H1 (cell line): ENCODE results near the gene ZNF860. TPM values are rescaled to one million over a fixed set of nuclear protein-coding genes. Genes with fewer than 3 reads are reported as not detected.

Source experiments
- CTCF ChIA-PET: fragments of 300-600 bp; sonication (Branson Sonifier 250); formaldehyde crosslinking; loops from one replicate; lab custom pipeline; 2021; ENCODE audit not compliant: partially characterized antibody; lab: Charles Lee
- POLR2A ChIA-PET: fragments of 300-600 bp; sonication (Branson Sonifier 250); formaldehyde crosslinking; loops from one replicate; lab custom pipeline; 2021; ENCODE audit warnings: inconsistent platforms; ENCODE audit not compliant: partially characterized antibody; lab: Charles Lee
- DNase-seq, 2 experiments: peaks; one replicate each; pipeline versions ENCODE4 v3.0.0 to v3.0.0-alpha.2; 2010 to 2022; ENCODE audit warnings: low spot score in 2 of 2, low read depth in 1 of 2, mixed read lengths in 1 of 2
- FAIRE-seq: peaks from 2 replicates; lab custom pipeline; 2011; peaks lifted over from hg19 to GRCh38; lab: Jason Lieb, UNC
- H2AFZ ChIP-seq: 2 replicates; pipeline ENCODE4 v1.8.1; 2012; ENCODE audit warnings: low read length, inconsistent platforms
- H2AK5ac ChIP-seq: 2 replicates; pipeline ENCODE4 v1.6.1; 2013; ENCODE audit warnings: low read depth, low read length
- H2BK120ac ChIP-seq: replicated peaks from 2 replicates; pipeline ENCODE3; 2013; ENCODE audit warnings: low read depth, low read length, inconsistent platforms
- H2BK12ac ChIP-seq: 2 replicates; pipeline ENCODE4 v1.6.1; 2013; ENCODE audit warnings: low read depth, low read length
- H2BK15ac ChIP-seq: 2 replicates; pipeline ENCODE4 v1.6.1; 2013; ENCODE audit warnings: low read length
- H2BK20ac ChIP-seq: 2 replicates; pipeline ENCODE4 v1.6.1; 2013; ENCODE audit warnings: low read length
- H2BK5ac ChIP-seq: 2 replicates; pipeline ENCODE4 v1.6.1; 2013; ENCODE audit warnings: low read depth, low read length
- H3K14ac ChIP-seq: 2 replicates; pipeline ENCODE4 v1.6.1; 2013; ENCODE audit warnings: inconsistent platforms; ENCODE audit not compliant: insufficient read length
- H3K18ac ChIP-seq: 2 replicates; pipeline ENCODE4 v1.6.1; 2013; ENCODE audit warnings: low read length; ENCODE audit errors: extremely low read depth
- H3K23ac ChIP-seq: 2 replicates; pipeline ENCODE4 v1.6.1; 2013; ENCODE audit warnings: inconsistent platforms; ENCODE audit not compliant: insufficient read length
- H3K23me2 ChIP-seq: 2 replicates; pipeline ENCODE4 v1.6.1; 2013; ENCODE audit warnings: low read depth, low read length
- H3K27ac ChIP-seq: 2 replicates; pipeline ENCODE4 v1.6.1; 2011; ENCODE audit warnings: low read depth, low read length, inconsistent platforms
- H3K27me3 ChIP-seq, 4 experiments: replicated peaks in 1 of 4; 1 replicate in 1 of 4; 2 replicates in 3 of 4; pipeline versions ENCODE4 v1.6.1 to v1.8.1; 2011 to 2013; ENCODE audit warnings: low read length in 3 of 4, mild to moderate bottlenecking in 3 of 4, inconsistent platforms in 2 of 4, mixed read lengths in 2 of 4, moderate library complexity in 1 of 4; ENCODE audit not compliant: control insufficient read depth in 3 of 4, insufficient read depth in 3 of 4; ENCODE audit errors: extremely low read depth in 1 of 4
- H3K36me3 ChIP-seq, 4 experiments: 2 replicates each; pipeline versions ENCODE4 v1.6.1 to v1.8.1; 2011 to 2013; ENCODE audit warnings: mild to moderate bottlenecking in 4 of 4, low read length in 3 of 4, moderate library complexity in 2 of 4, control low read depth in 1 of 4, inconsistent platforms in 1 of 4; ENCODE audit not compliant: insufficient read depth in 4 of 4, control insufficient read depth in 2 of 4
- H3K4ac ChIP-seq: replicated peaks from 2 replicates; pipeline ENCODE3; 2013; ENCODE audit warnings: low read length, low read depth, mixed read lengths, inconsistent platforms; ENCODE audit not compliant: insufficient read length
- H3K4me1 ChIP-seq, 4 experiments: replicated peaks in 1 of 4; 1 replicate in 1 of 4; 2 replicates in 3 of 4; pipeline versions ENCODE4 v1.6.1 to v1.8.1; 2011 to 2013; ENCODE audit warnings: low read length in 3 of 4, inconsistent platforms in 2 of 4, mixed read lengths in 1 of 4; ENCODE audit not compliant: insufficient read depth in 4 of 4, control insufficient read depth in 3 of 4
- H3K4me2 ChIP-seq, 2 experiments: 2 replicates each; pipeline versions ENCODE4 v1.6.1 to v1.8.1; 2011 to 2013; ENCODE audit warnings: low read depth in 2 of 2, low read length in 2 of 2, control low read depth in 1 of 2, inconsistent platforms in 1 of 2, mild to moderate bottlenecking in 1 of 2; ENCODE audit not compliant: insufficient read depth in 1 of 2
- H3K4me3 ChIP-seq, 4 experiments: fragments of 200-600, 300-600 bp in 1 of 4; sonication (generic), shearing (Covaris generic), sonication (Bioruptor Twin) in 1 of 4; 2 replicates each; pipeline versions ENCODE4 v1.5.1 to v1.8.1; 2011 to 2016; ENCODE audit warnings: low read length in 4 of 4, low read depth in 3 of 4, control low read depth in 2 of 4, inconsistent platforms in 2 of 4, mild to moderate bottlenecking in 2 of 4, mixed read lengths in 1 of 4, moderate library complexity in 1 of 4; ENCODE audit not compliant: insufficient read depth in 2 of 4; ENCODE audit errors: extremely low read depth in 1 of 4
- H3K56ac ChIP-seq: replicated peaks from 2 replicates; pipeline ENCODE3; 2013; ENCODE audit warnings: low read depth, mild to moderate bottlenecking, mixed read lengths, low read length, inconsistent platforms; ENCODE audit not compliant: insufficient read length
- H3K79me1 ChIP-seq: 2 replicates; pipeline ENCODE4 v1.6.1; 2013; ENCODE audit warnings: low read depth, low read length, control low read depth
- H3K79me2 ChIP-seq, 2 experiments: 2 replicates each; pipeline versions ENCODE4 v1.6.1 to v1.8.1; 2012 to 2013; ENCODE audit warnings: low read length in 2 of 2, mild to moderate bottlenecking in 2 of 2, inconsistent platforms in 1 of 2; ENCODE audit not compliant: insufficient read depth in 2 of 2, control insufficient read depth in 1 of 2
- H3K9ac ChIP-seq, 4 experiments: replicated peaks in 1 of 4; 1 replicate in 1 of 4; 2 replicates in 3 of 4; pipeline versions ENCODE4 v1.6.1 to v1.8.1; 2011 to 2013; ENCODE audit warnings: low read depth in 3 of 4, low read length in 3 of 4, control low read depth in 2 of 4, mild to moderate bottlenecking in 2 of 4, moderate library complexity in 2 of 4, inconsistent platforms in 1 of 4; ENCODE audit errors: extremely low read depth in 1 of 4
- H3K9me3 ChIP-seq, 2 experiments: 2 replicates each; pipeline versions ENCODE4 v1.6.1 to v1.8.1; 2012 to 2013; ENCODE audit warnings: mild to moderate bottlenecking in 2 of 2, moderate library complexity in 2 of 2, control low read depth in 1 of 2, inconsistent platforms in 1 of 2, low read depth in 1 of 2, low read length in 1 of 2, mixed read lengths in 1 of 2; ENCODE audit not compliant: insufficient read depth in 2 of 2
- H4K20me1 ChIP-seq, 2 experiments: replicated peaks in 1 of 2; 2 replicates each; pipeline versions ENCODE3 to v1.8.1; 2011 to 2013; ENCODE audit warnings: inconsistent platforms in 2 of 2, low read length in 2 of 2, mild to moderate bottlenecking in 1 of 2; ENCODE audit not compliant: insufficient read depth in 2 of 2, control insufficient read depth in 1 of 2
- H4K5ac ChIP-seq: 2 replicates; pipeline ENCODE4 v1.6.1; 2013; ENCODE audit warnings: low read length, low read depth, mixed read lengths, inconsistent platforms; ENCODE audit not compliant: insufficient read length
- H4K8ac ChIP-seq: 2 replicates; pipeline ENCODE4 v1.8.0; 2013; ENCODE audit warnings: mild to moderate bottlenecking, moderate library complexity, low read length, inconsistent platforms; ENCODE audit not compliant: insufficient read depth; ENCODE audit errors: extremely low read depth
- H4K91ac ChIP-seq: replicated peaks from 2 replicates; pipeline ENCODE3; 2013; ENCODE audit warnings: low read length, mixed read lengths, inconsistent platforms; ENCODE audit not compliant: insufficient read length
- CHD1 ChIP-seq: IDR thresholded peaks from 2 replicates; pipeline ENCODE4 v1.6.1; 2012; ENCODE audit warnings: low read depth, low read length, improper control_type of control experiment
- CHD2 ChIP-seq: IDR thresholded peaks from 2 replicates; pipeline ENCODE4 v1.6.1; 2012; ENCODE audit warnings: low read length, improper control_type of control experiment
- GABPA ChIP-seq: IDR thresholded peaks from 2 replicates; pipeline ENCODE4 v1.6.1; 2011; ENCODE audit warnings: mild to moderate bottlenecking, low read length, moderate library complexity, borderline replicate concordance; ENCODE audit not compliant: insufficient read depth
- HDAC6 ChIP-seq: IDR thresholded peaks from one replicate; pipeline ENCODE4 v1.7.1; 2012; ENCODE audit warnings: low read depth, mild to moderate bottlenecking, inconsistent platforms, low read length, moderate library complexity
- RBBP5 ChIP-seq: IDR thresholded peaks from 2 replicates; pipeline ENCODE4 v1.7.1; 2012; ENCODE audit warnings: low read depth, mild to moderate bottlenecking, inconsistent platforms, low read length, moderate library complexity, borderline replicate concordance
- RNF2 ChIP-seq: fragments of 200-900, 300-1000 bp; sonication (generic); IDR thresholded peaks from 2 replicates; pipeline ENCODE4 v1.7.1; 2016; ENCODE audit warnings: borderline replicate concordance, low read depth, mild to moderate bottlenecking, antibody characterized with exemption, low read length; ENCODE audit not compliant: poor library complexity, severe bottlenecking; ENCODE audit errors: missing control alignments
- WGBS, 2 experiments: shearing (Covaris generic) in 1 of 2; methylation state at CpG; one replicate each; pipeline versions ENCODE4 v1.1.6 to v1.1.7; 2013 to 2015; ENCODE audit warnings: low lambda C conversion rate in 2 of 2, mixed read lengths in 2 of 2, inconsistent platforms in 1 of 2, low coverage in 1 of 2, missing lambda C conversion rate in 1 of 2; ENCODE audit not compliant: insufficient replicate concordance in 2 of 2, insufficient coverage in 1 of 2, insufficient read length in 1 of 2; ENCODE audit errors: extremely low coverage in 1 of 2, missing lambda C conversion rate in 1 of 2; 5-methylcytosine and 5-hydroxymethylcytosine counted together
- polyA plus RNA-seq, 7 experiments: library from polyadenylated mRNA; depleted of rRNA in 3 of 7; stranded (reverse) in 5 of 7; unstranded in 2 of 7; fragments of >200 nt in 5 of 7; fragments of 200-250 nt in 2 of 7; gene quantifications; 1 replicate in 5 of 7; 2 replicates in 1 of 7; 4 replicates in 1 of 7; pipeline versions ENCODE4 v1.2.1 to v1.2.3, GENCODE V29; 2011 to 2013; ENCODE audit warnings: missing spikeins in 2 of 7, mixed read lengths in 2 of 7
- total RNA-seq: library from RNA; stranded (reverse); fragmentation: NEBNext Ultra II Directional; extraction: Animal tissue kit (Norgen Biotek cat#: 25700); gene quantifications from 2 replicates; pipeline ENCODE4 v1.2.1, GENCODE V29; 2021

The ZNF860 gene
- total and polyA plus RNA-seq, 2 of the 8 experiments (the other 6 are each of a cell fraction or from before 2014, with no cell fraction given): 3.2 to 8.6 TPM

DNA sequence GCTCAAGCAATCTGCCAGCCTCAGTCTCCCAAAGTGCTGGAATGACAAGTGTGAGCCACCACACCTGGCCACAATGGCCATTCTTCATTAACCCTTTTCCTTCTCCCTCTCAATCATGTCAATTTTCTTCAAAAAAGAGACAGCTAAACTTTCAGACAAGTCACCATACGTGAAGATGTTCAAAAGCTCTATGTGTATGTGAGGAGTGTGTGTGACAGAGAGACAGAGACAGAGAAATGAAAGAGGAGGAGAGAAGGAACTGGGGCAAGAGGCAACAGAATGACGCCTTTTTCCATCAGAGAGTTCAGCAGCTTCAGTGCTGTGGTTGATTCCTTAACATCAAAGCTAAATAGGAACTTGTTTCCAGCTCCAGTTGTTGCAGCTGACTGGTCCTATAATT lies 27.9 kb upstream of the ZNF860 start:
- no peak for DNase-seq
- H2BK20ac ChIP-seq: no peak overlapping the region
- ChIA-PET CTCF (interaction anchor here (0.5 to 1.3 kb wide), 2 partner anchors 162 to 832 kb away, joined by 3 read pairs; no protein-coding TSS in a partner anchor), POLR2A (no interaction called here)
- H3K79me2 ChIP-seq: peaks cover 24 to 95% of the 10 kb centered on the region in 2 experiments
- no peak overlapping the region for H4K8ac ChIP-seq
- H3K23ac ChIP-seq: no peak overlapping the region
- H2BK120ac ChIP-seq: no peak overlapping the region
- no peak overlapping the region for H2AK5ac ChIP-seq
- H3K4me3 ChIP-seq: no peak overlapping the region
- H3K27me3 ChIP-seq: no peaks in the 10 kb centered on the region
- H4K20me1 ChIP-seq: no peaks in the 10 kb centered on the region
- no peak overlapping the region for H2AFZ ChIP-seq
- no peak overlapping the region for H2BK5ac ChIP-seq
- TF ChIP-seq GABPA: no peak
- TF ChIP-seq RNF2: no peak
- TF ChIP-seq RBBP5: no peak
- no peak for TF ChIP-seq CHD2
- TF ChIP-seq HDAC6: no peak
- TF ChIP-seq CHD1: no peak
- no peak overlapping the region for H4K91ac ChIP-seq
- H2BK12ac ChIP-seq: no peak overlapping the region
- no peak overlapping the region for H4K5ac ChIP-seq
- H3K36me3 ChIP-seq: peaks cover 0 to 16% (median 6%) of the 10 kb centered on the region in 4 experiments; a peak in 3 of 8 replicates
- H3K4me1 ChIP-seq: peaks cover 0 to 10% (median 5%) of the 10 kb centered on the region in 4 experiments
- H3K9ac ChIP-seq: no peak overlapping the region
- no peak overlapping the region for H3K4me2 ChIP-seq
- H3K79me1 ChIP-seq: peaks cover 2% of the 10 kb centered on the region; the same call in 1 of the 2 replicates
- 92% methylated on average over 2 of the region's 2 CpGs; no CpG with 5 or more reads in 1 of the 2 experiments for WGBS, 2 experiments
- H3K18ac ChIP-seq: no peak overlapping the region
- H3K56ac ChIP-seq: no peak overlapping the region
- no peaks in the 10 kb centered on the region for H3K23me2 ChIP-seq
- H2BK15ac ChIP-seq: no peak overlapping the region
- no peak for FAIRE-seq
- H3K9me3 ChIP-seq: peaks cover 19 to 20% of the 10 kb centered on the region in 2 experiments
- H3K4ac ChIP-seq: no peak overlapping the region
- H3K27ac ChIP-seq: no peak overlapping the region
- H3K14ac ChIP-seq: no peak overlapping the region
